AG04449 (cell line): Measurements from ENCODE around the gene FAXDC2.

Source experiments
- CTCF ChIA-PET: fragments of 350-600 bp; formaldehyde crosslinking; extraction: SDS; loops from one replicate; lab custom pipeline; 2021; ENCODE audit warnings: antibody characterized with exemption; lab: Yijun Ruan, JAX
- POLR2A ChIA-PET: fragments of 400-600, 350-600 bp; formaldehyde crosslinking; extraction: SDS; loops from one replicate; lab custom pipeline; 2020; ENCODE audit warnings: antibody characterized with exemption, inconsistent platforms; lab: Yijun Ruan, JAX
- DNase-seq: peaks from one replicate; pipeline ENCODE4 v3.0.0-alpha.2; 2010; ENCODE audit warnings: low read depth, low spot score
- H3K4me3 ChIP-seq: 2 replicates; pipeline ENCODE4 v1.5.1; 2011; ENCODE audit warnings: low read depth, mild to moderate bottlenecking, control low read depth, low read length
- TF ChIP-seq, protein P1 (sequence below): IDR thresholded peaks from one replicate; pipeline ENCODE4 v1.5.1; 2011; ENCODE audit warnings: mild to moderate bottlenecking, moderate library complexity, low read length, control low read depth, inconsistent platforms; ENCODE audit not compliant: insufficient read depth; ENCODE audit errors: missing control alignments

FAXDC2 gene

DNA sequence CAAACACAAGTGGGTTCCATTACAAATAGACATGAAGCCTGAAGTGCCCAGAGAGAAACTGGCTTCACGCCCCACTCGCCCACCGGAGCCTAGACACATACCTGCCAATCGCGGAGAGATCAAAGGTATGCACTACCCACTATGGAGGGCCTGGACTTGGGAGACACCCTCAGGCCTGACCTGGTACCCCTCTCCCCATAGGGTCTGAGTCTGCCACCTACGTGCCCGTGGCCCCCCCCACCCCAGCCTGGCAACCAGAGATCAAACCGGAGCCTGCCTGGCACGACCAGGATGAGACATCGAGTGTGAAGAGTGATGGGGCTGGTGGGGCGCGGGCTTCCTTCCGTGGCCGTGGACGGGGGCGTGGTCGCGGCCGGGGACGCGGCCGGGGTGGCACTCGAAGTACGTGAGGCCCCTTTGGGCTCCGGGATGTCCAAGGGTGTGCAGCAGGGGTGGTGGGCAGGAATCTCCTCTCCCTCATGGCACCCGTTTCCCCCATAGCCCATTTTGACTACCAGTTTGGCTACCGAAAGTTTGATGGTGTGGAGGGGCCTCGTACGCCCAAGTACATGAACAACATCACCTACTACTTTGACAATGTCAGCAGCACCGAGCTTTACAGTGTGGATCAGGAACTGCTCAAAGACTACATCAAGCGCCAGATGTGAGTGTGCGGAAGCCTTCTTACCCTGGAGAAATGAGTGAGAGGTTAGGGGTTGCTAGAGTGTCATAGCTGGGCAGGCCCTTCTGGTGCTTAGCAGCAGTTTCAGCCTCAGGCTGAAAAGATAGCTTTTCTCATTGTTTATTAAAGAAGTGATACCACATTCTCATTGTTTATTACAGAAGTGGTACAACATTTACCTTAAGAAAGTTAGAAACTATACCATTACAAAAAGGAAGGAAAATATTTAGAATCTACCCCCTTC is 56.5 kb downstream of the FAXDC2 start:
- H3K4me3 ChIP-seq = no peak overlapping the region
- POLR2A ChIA-PET = no interaction called here
- TF ChIP-seq, protein P1, sequence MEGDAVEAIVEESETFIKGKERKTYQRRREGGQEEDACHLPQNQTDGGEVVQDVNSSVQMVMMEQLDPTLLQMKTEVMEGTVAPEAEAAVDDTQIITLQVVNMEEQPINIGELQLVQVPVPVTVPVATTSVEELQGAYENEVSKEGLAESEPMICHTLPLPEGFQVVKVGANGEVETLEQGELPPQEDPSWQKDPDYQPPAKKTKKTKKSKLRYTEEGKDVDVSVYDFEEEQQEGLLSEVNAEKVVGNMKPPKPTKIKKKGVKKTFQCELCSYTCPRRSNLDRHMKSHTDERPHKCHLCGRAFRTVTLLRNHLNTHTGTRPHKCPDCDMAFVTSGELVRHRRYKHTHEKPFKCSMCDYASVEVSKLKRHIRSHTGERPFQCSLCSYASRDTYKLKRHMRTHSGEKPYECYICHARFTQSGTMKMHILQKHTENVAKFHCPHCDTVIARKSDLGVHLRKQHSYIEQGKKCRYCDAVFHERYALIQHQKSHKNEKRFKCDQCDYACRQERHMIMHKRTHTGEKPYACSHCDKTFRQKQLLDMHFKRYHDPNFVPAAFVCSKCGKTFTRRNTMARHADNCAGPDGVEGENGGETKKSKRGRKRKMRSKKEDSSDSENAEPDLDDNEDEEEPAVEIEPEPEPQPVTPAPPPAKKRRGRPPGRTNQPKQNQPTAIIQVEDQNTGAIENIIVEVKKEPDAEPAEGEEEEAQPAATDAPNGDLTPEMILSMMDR = no peak
- CTCF ChIA-PET = interaction anchor here (0.6 to 1.5 kb wide), 4 partner anchors 8 to 23 kb away, joined by 3 to 5 read pairs (median 4); no protein-coding TSS in a partner anchor
- no peak for DNase-seq

DNA sequence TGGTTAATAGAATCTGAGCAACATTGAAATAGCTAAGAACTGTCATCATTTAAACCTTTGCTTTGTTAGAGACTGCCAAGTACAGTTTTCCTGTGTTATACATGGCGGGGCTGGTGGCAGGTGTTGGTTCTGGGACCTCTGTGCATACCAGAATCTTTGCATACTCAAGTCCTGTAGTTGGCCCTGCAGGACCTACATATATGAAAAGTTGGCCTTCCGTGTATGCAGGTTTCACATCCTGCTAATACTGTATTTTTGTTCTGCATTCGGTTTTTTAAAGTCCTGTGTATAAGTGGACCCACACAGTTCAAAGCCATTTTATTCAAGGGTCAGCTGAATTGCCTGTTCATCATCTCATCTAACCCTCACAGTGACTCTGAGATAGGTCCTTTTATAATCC is 58.9 kb downstream of the FAXDC2 start:
- ChIA-PET POLR2A (no interaction called here), CTCF (interaction anchor here (1.9 kb wide), 1 partner anchor 9 kb away, joined by 4 read pairs; no protein-coding TSS in a partner anchor)
- DNase-seq = no peak
- TF ChIP-seq, protein P1 = no peak
- no peak overlapping the region for H3K4me3 ChIP-seq

DNA sequence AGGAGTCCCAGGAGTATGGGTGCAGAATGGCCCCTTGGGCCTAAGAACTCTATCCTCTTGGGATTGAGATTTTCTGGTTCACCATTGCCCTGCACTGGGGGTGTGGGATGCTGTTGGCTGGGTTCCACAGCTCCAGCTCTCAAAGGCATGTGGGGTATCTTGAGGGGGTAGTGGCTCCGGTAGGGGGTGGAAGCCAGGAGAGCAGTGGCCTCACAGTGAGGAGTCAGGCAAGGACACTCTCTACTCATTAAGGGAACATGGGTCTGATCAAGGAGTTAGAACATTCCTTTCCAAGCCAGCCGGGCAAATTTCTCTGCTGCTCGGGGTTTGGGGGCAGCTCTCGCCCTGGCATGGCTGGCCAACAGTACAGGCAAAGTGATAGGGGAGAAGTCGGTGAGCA is 62.2 kb downstream of the FAXDC2 start:
- H3K4me3 ChIP-seq = no peak overlapping the region
- CTCF ChIA-PET = interaction anchor here (1.2 kb wide), 1 partner anchor 138 kb away, joined by 3 read pairs; no protein-coding TSS in a partner anchor
- DNase-seq = no peak
- TF ChIP-seq, protein P1 = no peak
- POLR2A ChIA-PET = no interaction called here

DNA sequence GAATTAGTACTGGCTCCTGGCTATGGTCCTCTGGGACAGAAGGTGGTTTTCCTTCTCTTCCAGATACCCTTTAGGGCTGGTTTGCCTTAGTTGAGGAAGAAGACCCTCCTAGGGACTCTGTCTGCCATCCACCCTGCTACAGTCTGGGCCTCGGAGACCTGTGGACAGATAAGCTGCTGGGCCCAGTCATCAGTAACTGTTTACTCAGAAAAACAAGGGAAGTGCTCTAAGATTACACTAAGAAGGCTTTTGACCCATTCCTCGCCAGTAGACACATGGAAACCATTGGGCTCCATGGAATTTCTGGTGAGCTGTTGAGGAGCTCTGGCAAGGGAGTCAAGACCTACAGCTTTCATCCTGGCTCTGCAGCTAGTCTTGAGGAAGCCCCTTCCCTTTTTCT is 64.0 kb downstream of the FAXDC2 start:
- TF ChIP-seq, protein P1 = no peak
- no peak overlapping the region for H3K4me3 ChIP-seq
- CTCF ChIA-PET = no interaction called here
- POLR2A ChIA-PET = interaction anchor here (0.7 kb wide), 1 partner anchor 35 kb away, joined by 5 read pairs; no protein-coding TSS in a partner anchor
- no peak for DNase-seq

DNA sequence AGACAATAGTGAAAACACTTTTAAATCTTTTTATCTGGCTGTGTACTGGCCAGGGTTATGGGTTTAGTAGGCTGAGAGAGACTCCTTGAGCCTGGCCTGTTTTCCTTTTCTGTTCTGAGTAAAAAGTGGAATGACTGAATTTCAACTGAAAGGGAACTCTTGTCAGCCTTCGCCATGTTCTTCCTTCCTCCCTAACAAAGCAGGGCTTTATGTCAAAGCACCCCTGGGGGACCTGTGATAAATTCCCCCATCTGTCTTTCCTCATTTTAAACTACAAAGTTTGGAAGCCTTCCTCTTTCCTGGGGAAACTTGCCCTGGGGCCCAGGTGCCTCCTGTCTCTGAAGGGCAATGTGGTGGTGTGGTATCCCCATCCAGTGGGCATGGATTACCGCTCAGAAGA is 65.5 kb downstream of the FAXDC2 start:
- ChIA-PET CTCF (no interaction called here), POLR2A (no interaction called here)
- DNase-seq = no peak
- no peak overlapping the region for H3K4me3 ChIP-seq
- TF ChIP-seq, protein P1 = no peak

DNA sequence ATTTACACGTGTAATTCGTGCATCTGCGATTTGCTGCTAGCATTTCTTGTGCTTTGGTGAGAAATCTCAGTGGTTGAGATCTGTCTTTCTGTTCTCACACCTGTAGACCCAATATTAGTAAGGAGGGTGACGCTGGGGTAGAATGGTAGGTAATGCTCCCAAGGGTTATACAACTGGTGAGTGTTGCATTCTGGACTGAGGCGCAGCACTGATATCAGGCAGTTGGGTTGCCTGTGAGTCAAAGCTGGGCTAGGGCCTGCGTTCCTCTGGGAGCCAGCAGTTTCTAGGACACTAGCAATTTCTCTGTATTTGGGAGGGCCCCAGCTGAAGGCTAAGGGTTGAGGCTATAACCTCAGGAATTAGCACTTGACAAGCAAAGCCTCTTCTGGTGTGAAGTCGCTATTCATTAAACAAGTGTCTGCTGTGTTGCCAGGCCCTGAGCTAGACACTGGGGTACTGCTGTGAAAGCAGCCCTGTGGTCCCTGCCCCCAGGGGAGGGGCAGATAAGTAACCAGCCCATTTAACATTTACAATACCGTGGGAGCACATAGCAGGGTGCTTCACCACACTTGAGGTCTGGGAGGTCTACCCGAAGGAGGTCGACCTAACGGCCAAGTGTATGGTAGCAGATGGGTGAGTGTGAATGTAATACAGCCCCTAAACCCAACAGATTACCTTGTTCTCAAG is 66.5 kb downstream of the FAXDC2 start:
- CTCF ChIA-PET = interaction anchor here (1.2 kb wide), 1 partner anchor 18 kb away, joined by 4 read pairs; no protein-coding TSS in a partner anchor
- TF ChIP-seq, protein P1 = no peak
- no peak for DNase-seq
- POLR2A ChIA-PET = no interaction called here
- no peak overlapping the region for H3K4me3 ChIP-seq
